Smooth muscle cell of trachea (primary cell): ENCODE measurements around the gene UBAP2L. TPM values are rescaled to one million over a fixed set of nuclear protein-coding genes. Genes with fewer than 3 reads are reported as not detected.

ENCODE experiments used
- total RNA-seq: library from RNA; depleted of rRNA; stranded (reverse); fragments of >200 nt; gene quantifications from 2 replicates; pipeline ENCODE4 v1.2.1, GENCODE V29; 2014

The UBAP2L gene
- total RNA-seq = 64.7 and 75.3 TPM in 2 replicates

GRCh38 chr1:154220071-154220969 lies at the start of gene UBAP2L:
TSS of gene UBAP2L (plus strand) at chr1:154220955. CDS start at chr1:154225124, 4,169 bp downstream.

GRCh38 chr1:154191990-154192461 lies 28.7 kb upstream of the UBAP2L start, which contains the start of gene TPM3:
TSS of gene TPM3 (minus strand) at chr1:154192100. CDS start at chr1:154192018, 82 bp downstream.

GRCh38 chr1:154206196-154206595 lies 14.6 kb upstream of the UBAP2L start, which contains the start of gene CFAP141:
TSS of gene CFAP141 (minus strand) at chr1:154206333. CDS start at chr1:154206307, 26 bp downstream.

GRCh38 chr1:154272217-154272998 lies 51.7 kb downstream of the UBAP2L start, which contains the start of gene HAX1:
TSS of gene HAX1 (plus strand) at chr1:154272629. CDS start at chr1:154272724, 95 bp downstream.

Other genes with a start within 250 kb of the UBAP2L start
- 118 and 186 TPM in 2 replicates for gene JTB, start 243.3 kb upstream of the UBAP2L start, total RNA-seq
- 112 and 119 TPM in 2 replicates for gene RAB13, start 234.6 kb upstream of the UBAP2L start, total RNA-seq
- gene RPS27, start 230.2 kb upstream of the UBAP2L start, total RNA-seq = 996 and 1,067 TPM in 2 replicates
- 0.15 and 0.17 TPM in 2 replicates for gene NUP210L, start 65.9 kb upstream of the UBAP2L start, total RNA-seq
- 377 and 890 TPM in 2 replicates for gene TPM3, start 28.9 kb upstream of the UBAP2L start, total RNA-seq
- gene CFAP141, start 14.6 kb upstream of the UBAP2L start, total RNA-seq = not detected in 2 replicates
- gene HAX1, start 51.7 kb downstream of the UBAP2L start, total RNA-seq = 92.8 and 116 TPM in 2 replicates
- gene AQP10, start 100.1 kb downstream of the UBAP2L start, total RNA-seq = under 0.01 TPM in 1 of 2 replicates, not detected in the other
- 211 and 445 TPM in 2 replicates for gene ATP8B2, start 104.6 kb downstream of the UBAP2L start, total RNA-seq
- gene IL6R, start 184.4 kb downstream of the UBAP2L start, total RNA-seq = 16.9 and 35.6 TPM in 2 replicates